ENCODE results near the gene BBX. TPM values are rescaled to one million over a fixed set of nuclear protein-coding genes. Genes with fewer than 3 reads are reported as not detected.

Gene BBX
- total RNA-seq, 1 donor, result 97.6 TPM

DNA sequence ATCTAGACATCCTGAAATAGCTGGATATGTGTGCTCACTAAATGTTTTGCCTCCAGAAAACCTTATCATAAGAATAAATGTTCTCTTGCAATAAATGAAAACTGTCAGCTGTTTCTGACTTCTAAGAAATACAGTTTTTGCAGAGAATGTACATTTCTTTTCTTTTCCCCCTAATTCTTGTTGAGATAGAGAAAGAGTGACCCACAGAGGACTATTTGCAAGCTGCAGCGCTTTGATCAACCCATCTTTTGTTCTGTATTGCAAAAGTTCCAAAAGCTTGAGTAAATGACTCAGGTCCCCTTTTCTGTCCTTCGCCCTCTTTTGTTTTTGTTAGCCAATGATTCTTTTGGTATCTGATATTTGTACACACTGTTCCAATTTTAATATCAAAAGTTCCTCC is 141.9 kb downstream of the BBX start:
- H3K4me3 ChIP-seq (ENCODE audit: low read depth, low read length), result no peak overlapping the region
- TF ChIP-seq, protein P1, sequence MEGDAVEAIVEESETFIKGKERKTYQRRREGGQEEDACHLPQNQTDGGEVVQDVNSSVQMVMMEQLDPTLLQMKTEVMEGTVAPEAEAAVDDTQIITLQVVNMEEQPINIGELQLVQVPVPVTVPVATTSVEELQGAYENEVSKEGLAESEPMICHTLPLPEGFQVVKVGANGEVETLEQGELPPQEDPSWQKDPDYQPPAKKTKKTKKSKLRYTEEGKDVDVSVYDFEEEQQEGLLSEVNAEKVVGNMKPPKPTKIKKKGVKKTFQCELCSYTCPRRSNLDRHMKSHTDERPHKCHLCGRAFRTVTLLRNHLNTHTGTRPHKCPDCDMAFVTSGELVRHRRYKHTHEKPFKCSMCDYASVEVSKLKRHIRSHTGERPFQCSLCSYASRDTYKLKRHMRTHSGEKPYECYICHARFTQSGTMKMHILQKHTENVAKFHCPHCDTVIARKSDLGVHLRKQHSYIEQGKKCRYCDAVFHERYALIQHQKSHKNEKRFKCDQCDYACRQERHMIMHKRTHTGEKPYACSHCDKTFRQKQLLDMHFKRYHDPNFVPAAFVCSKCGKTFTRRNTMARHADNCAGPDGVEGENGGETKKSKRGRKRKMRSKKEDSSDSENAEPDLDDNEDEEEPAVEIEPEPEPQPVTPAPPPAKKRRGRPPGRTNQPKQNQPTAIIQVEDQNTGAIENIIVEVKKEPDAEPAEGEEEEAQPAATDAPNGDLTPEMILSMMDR (IDR thresholded peaks at IDR 0.05; ENCODE audit: insufficient read depth, low read depth, low read length), result no peak
- DNase-seq (ENCODE audit: low read depth), result no peak

DNA sequence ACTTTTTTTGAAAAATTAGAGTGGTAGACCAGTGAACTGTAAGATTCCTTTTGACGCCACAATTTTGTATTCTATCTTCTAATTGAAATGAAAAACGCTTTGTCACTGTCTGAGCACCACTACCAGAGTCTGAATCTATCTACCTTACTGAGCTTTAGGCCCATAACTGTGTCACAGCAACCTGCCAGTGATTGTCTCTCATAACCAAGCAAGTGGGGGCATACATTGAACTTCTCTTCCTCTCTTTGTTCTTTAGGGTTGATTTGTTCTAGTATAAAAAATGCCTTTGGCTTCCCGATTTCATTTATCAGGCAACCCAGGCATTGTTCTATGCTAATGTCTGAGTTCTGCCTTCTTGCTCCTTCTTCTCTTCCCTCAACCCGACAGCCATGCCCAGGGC is 142.6 kb downstream of the BBX start:
- H3K4me3 ChIP-seq (ENCODE audit: low read depth, low read length), result no peak overlapping the region
- no peak for DNase-seq (ENCODE audit: low read depth)
- TF ChIP-seq, protein P1 (IDR thresholded peaks at IDR 0.05; ENCODE audit: insufficient read depth, low read depth, low read length), result no peak

- TF ChIP-seq, protein P1 (IDR thresholded peaks at IDR 0.05; ENCODE audit: insufficient read depth, low read depth, low read length), result no peak
- no peak for DNase-seq (ENCODE audit: low read depth)
- no peak overlapping the region for H3K4me3 ChIP-seq (ENCODE audit: low read depth, low read length)
Observed at GRCh38 chr3:107666853-107667252, 144.1 kb downstream of the BBX start.

DNA sequence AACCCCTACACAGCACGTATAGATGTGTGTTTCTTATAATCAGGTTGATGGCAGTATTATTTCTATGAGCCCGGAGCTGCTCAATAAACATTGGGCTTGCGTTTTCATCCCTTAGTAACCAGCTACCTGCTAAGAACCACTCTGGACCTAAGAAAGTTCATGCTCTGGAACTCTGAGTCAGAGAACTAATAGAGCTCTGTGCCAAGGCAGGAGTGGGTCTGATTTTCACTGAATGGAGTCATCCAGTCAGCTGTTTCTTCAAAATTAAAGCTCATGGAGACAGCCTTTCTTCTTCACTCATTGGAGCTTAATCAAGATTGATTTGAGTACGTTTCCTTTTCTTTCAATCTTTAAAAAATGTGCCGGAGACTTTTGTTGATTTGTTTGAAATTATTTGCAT is 145.7 kb downstream of the BBX start:
- TF ChIP-seq, protein P1 (IDR thresholded peaks at IDR 0.05; ENCODE audit: insufficient read depth, low read depth, low read length), result no peak
- DNase-seq (ENCODE audit: low read depth), result no peak
- H3K4me3 ChIP-seq (ENCODE audit: low read depth, low read length), result no peak overlapping the region

- DNase-seq (ENCODE audit: low read depth), result no peak
Observed at GRCh38 chr3:107668963-107669362, 146.2 kb downstream of the BBX start.

GRCh38 chr3:107669669-107670068 is 146.9 kb downstream of the BBX start:
- H3K4me3 ChIP-seq (ENCODE audit: low read depth, low read length), result no peak overlapping the region
- TF ChIP-seq, protein P1 (IDR thresholded peaks at IDR 0.05; ENCODE audit: insufficient read depth, low read depth, low read length), result no peak
- DNase-seq (ENCODE audit: low read depth), result no peak

More at GRCh38 chr3:107668963-107669362, 146.2 kb downstream of the BBX start:
- TF ChIP-seq, protein P1 (IDR thresholded peaks at IDR 0.05; ENCODE audit: insufficient read depth, low read depth, low read length), result no peak
- H3K4me3 ChIP-seq (ENCODE audit: low read depth, low read length), result no peak overlapping the region

- H3K4me3 ChIP-seq (ENCODE audit: low read depth, low read length), result no peak overlapping the region
- peak; percentile 19 for DNase-seq (ENCODE audit: low read depth)
Observed at GRCh38 chr3:107670986-107671385, 148.2 kb downstream of the BBX start.

More at GRCh38 chr3:107670986-107671385, 148.2 kb downstream of the BBX start:
- TF ChIP-seq, protein P1 (IDR thresholded peaks at IDR 0.05; ENCODE audit: insufficient read depth, low read depth, low read length), result no peak
